ENCODE measurements around the gene IMPDH2.

DNA sequence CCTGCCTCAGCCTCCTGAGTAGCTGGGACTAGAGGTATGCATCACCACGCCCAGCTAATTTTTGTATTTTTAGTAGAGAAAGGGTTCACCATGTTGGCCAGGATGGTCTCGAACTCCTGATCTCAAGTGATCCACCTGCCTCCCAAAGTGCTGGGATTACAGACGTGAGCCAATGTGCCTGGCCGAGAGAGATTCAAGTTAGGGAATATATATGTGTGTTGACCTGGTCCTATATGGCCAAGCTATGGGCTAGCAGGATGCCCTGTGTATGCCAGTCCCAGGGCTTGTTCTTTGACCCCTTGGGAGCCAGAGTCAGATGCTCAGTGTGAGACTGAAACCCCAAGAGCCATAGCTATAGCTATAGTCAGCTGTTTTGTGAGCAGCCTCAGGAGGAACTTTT is 5.4 kb downstream of the IMPDH2 start:
- TF ChIP-seq, protein P1, sequence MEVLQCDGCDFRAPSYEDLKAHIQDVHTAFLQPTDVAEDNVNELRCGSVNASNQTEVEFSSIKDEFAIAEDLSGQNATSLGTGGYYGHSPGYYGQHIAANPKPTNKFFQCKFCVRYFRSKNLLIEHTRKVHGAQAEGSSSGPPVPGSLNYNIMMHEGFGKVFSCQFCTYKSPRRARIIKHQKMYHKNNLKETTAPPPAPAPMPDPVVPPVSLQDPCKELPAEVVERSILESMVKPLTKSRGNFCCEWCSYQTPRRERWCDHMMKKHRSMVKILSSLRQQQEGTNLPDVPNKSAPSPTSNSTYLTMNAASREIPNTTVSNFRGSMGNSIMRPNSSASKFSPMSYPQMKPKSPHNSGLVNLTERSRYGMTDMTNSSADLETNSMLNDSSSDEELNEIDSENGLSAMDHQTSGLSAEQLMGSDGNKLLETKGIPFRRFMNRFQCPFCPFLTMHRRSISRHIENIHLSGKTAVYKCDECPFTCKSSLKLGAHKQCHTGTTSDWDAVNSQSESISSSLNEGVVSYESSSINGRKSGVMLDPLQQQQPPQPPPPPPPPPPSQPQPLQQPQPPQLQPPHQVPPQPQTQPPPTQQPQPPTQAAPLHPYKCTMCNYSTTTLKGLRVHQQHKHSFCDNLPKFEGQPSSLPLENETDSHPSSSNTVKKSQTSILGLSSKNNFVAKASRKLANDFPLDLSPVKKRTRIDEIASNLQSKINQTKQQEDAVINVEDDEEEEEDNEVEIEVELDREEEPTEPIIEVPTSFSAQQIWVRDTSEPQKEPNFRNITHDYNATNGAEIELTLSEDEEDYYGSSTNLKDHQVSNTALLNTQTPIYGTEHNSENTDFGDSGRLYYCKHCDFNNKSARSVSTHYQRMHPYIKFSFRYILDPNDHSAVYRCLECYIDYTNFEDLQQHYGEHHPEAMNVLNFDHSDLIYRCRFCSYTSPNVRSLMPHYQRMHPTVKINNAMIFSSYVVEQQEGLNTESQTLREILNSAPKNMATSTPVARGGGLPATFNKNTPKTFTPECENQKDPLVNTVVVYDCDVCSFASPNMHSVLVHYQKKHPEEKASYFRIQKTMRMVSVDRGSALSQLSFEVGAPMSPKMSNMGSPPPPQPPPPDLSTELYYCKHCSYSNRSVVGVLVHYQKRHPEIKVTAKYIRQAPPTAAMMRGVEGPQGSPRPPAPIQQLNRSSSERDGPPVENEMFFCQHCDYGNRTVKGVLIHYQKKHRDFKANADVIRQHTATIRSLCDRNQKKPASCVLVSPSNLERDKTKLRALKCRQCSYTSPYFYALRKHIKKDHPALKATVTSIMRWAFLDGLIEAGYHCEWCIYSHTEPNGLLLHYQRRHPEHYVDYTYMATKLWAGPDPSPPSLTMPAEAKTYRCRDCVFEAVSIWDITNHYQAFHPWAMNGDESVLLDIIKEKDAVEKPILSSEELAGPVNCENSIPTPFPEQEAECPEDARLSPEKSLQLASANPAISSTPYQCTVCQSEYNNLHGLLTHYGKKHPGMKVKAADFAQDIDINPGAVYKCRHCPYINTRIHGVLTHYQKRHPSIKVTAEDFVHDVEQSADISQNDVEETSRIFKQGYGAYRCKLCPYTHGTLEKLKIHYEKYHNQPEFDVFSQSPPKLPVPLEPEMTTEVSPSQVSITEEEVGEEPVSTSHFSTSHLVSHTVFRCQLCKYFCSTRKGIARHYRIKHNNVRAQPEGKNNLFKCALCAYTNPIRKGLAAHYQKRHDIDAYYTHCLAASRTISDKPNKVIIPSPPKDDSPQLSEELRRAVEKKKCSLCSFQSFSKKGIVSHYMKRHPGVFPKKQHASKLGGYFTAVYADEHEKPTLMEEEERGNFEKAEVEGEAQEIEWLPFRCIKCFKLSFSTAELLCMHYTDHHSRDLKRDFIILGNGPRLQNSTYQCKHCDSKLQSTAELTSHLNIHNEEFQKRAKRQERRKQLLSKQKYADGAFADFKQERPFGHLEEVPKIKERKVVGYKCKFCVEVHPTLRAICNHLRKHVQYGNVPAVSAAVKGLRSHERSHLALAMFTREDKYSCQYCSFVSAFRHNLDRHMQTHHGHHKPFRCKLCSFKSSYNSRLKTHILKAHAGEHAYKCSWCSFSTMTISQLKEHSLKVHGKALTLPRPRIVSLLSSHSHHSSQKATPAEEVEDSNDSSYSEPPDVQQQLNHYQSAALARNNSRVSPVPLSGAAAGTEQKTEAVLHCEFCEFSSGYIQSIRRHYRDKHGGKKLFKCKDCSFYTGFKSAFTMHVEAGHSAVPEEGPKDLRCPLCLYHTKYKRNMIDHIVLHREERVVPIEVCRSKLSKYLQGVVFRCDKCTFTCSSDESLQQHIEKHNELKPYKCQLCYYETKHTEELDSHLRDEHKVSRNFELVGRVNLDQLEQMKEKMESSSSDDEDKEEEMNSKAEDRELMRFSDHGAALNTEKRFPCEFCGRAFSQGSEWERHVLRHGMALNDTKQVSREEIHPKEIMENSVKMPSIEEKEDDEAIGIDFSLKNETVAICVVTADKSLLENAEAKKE (CRISPR knock-in tag; IDR thresholded peaks at IDR 0.05), result no peak
- no peak for TF ChIP-seq EZH2 (IDR thresholded peaks at IDR 0.05; ENCODE audit: low read depth, unreplicated experiment)
